VCaP (cell line): ENCODE data around the gene PLXNC1.

Experiments
- H3K27ac ChIP-seq: fragments of 450-650 bp; 2 replicates; pipeline ENCODE4 v1.5.1; 2017
- TF ChIP-seq, protein P1 (sequence below): fragments of 450-650 bp; conservative IDR thresholded peaks from 2 replicates; pipeline ENCODE4 v1.5.1; 2017; ENCODE audit warnings: mild to moderate bottlenecking, moderate library complexity

PLXNC1 gene

DNA sequence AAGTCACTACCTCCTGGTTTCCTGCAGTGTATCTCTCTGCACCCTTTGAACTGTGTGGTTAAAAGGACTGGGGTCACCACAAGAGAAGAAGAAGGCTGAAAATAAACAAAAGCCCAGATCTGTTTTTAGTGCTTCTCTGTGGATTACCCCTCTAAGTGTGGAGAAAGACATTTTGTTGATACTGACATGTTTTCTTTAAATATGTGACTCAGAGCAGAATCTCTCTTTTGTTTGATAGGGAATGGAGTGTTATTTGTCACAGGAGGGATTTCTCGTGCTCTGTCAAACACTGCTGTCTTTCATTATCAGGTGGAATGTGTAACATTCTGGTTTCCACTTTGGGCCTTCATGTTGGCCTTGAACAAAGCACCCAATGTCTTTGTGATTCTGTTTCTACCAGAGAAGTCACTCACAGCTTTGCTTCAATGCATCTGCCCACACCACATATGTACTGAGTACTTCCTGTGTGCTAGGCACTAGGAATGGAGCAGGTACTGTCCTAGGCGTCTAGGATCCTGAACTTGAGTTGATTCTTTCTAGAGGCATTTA is 82.1 kb downstream of the PLXNC1 start:
- no peak overlapping the region for H3K27ac ChIP-seq
- TF ChIP-seq, protein P1, sequence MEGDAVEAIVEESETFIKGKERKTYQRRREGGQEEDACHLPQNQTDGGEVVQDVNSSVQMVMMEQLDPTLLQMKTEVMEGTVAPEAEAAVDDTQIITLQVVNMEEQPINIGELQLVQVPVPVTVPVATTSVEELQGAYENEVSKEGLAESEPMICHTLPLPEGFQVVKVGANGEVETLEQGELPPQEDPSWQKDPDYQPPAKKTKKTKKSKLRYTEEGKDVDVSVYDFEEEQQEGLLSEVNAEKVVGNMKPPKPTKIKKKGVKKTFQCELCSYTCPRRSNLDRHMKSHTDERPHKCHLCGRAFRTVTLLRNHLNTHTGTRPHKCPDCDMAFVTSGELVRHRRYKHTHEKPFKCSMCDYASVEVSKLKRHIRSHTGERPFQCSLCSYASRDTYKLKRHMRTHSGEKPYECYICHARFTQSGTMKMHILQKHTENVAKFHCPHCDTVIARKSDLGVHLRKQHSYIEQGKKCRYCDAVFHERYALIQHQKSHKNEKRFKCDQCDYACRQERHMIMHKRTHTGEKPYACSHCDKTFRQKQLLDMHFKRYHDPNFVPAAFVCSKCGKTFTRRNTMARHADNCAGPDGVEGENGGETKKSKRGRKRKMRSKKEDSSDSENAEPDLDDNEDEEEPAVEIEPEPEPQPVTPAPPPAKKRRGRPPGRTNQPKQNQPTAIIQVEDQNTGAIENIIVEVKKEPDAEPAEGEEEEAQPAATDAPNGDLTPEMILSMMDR, result no peak

DNA sequence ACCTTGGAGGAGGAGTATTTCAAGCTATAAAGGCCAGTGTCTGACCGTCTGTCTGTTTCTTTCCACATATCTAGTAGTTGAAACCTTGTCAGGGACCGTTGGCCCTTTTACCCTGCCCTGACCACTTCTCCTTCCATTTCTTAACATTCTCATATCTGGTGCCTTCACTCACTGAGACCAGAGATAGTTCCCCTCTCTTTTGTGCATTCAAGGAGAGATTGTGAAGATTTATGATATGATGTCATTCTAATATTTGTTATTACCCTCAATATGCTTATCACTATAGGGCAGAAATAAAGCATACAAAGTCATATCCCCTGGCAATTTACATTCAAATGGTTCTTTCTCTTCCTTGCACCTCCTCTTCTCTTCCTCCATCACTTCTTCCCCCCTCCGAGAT is 83.3 kb downstream of the PLXNC1 start:
- H3K27ac ChIP-seq, result no peak overlapping the region
- TF ChIP-seq, protein P1, result no peak

DNA sequence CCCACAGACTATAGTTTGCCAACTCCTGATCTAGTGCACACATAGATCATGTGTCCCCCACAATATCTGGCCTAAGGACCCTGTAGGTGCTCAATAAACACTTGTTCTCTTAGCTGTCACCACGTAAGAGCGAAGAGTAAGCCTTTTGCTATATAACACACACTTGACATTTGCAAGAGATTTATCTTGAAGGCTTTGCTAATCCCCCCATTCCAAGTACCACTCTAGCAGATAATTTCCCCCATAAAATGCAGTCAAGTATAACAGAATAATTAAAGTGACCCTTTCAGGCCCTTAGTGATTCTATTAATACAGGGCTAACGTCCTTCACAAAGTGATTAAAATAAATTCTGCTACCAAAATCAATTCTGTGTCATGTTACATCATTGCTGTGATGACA is 87.5 kb downstream of the PLXNC1 start:
- TF ChIP-seq, protein P1, result no peak
- H3K27ac ChIP-seq, result no peak overlapping the region

DNA sequence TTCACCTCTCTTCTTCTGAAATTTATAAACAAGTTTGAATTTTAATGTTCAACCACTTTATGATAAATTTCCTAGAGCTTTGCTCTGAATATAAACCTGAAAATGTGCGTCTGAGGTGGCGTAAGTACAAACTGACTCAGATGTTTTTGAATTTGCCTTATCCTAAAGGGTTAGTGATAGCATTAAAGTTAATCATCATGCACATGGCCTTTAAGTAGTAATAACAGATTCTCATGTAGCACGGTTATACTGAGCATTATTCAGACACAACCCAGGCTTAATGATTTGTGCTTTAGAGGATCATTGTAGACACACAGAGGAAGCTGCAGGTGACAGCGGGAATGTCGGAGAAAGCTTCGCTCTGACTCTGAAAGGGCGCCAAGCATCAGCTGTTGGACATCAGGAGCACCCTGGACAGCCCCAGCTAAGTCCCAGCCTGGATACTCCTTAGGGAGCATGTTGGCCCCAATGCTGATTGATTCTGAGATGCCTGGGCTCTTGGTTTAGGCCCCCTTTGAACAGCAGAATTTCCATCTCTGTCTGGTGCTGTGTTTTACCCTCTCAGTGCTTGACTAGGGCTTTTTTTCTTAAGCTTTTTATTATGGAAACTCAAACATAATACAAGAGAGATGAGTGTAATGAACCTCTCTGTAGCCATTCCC is 91.1 kb downstream of the PLXNC1 start:
- H3K27ac ChIP-seq, result no peak overlapping the region
- TF ChIP-seq, protein P1, result no peak

DNA sequence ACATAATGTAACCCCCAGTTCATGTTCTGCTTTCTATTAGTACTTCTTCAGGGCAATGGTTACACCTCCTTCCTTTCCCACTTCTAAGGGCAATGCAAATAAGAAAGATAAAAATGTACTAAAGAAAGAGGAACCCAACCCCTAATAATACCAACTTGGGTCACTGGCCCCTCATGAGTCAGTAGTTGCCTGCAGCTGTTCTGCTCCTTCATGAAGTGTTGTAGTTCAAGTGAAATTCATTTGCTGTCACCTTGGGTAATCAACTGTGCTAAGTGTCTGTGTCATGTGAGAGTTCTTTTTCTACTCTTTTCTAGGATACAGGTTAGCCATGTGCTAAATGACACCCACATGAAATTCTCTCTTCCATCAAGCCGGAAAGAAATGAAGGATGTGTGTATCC is 91.8 kb downstream of the PLXNC1 start:
- TF ChIP-seq, protein P1, result no peak
- H3K27ac ChIP-seq, result no peak overlapping the region

DNA sequence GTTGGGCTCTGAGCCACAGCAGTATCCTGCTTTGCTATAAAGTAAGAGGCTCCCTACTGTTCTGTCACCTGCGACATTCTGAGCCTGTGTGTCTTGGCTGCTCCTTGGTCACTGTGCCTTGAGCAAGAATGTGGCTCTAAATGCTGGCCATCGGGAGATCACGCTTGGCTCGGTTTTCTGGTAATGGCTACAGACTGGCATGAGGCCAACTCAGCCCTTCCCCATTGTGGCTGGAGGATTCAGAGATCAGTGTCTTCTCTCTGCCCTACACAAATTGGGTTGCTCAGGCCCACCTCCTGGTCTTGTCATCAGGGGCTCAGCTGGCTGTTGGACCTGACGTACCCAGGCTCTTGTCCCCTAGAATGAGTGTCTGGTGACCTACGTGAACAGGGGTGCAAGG is 94.5 kb downstream of the PLXNC1 start:
- TF ChIP-seq, protein P1, result no peak
- H3K27ac ChIP-seq, result no peak overlapping the region

DNA sequence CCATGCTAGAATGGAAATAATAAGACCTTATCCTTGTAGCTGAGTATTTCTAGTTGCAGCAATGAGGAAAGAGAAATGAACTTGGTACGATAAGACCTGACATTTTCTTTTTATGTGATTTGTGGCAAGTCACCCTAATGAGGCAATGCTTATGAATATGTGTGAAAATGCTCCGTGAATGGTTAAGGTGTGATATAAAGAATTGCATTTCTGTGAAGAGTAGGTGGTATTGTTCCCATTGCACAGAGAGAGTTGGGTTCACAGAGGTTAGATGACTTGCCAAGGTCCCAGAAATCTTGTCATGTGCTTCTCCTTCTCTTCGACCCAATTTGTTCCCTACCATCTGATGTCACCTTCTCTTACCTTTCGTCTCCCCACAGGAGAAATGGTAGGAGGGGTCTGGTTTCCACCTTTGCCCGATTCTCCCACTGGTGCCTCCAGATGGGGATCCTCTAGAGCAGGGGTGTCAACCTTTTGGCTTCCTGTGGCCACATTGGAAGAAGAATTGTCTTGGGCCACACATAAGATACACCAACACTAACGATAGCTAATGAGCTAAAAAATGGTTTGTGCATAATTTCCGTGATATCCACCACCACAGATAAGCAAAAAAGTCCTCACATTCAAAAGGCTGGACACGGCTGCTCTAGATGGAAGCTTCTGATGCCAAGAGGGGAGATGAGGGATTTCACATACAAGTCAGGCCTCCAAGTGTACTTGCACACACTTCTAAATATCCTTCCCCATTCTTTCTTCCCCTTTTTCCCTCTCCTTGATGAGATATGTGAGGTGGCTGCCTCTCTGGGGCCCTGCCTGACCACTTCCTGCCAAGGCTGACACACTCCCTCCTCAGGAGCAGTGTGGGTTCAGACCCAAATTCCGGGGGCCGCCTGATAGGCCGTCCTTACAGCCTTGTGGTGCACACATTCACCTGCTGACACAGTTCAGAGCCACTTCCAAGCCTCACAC is 96.1 kb downstream of the PLXNC1 start:
- TF ChIP-seq, protein P1, result no peak
- H3K27ac ChIP-seq, result no peak overlapping the region
